ENCODE data around the gene GDF11.
A peak's percentile ranks its signal among the peaks of the same experiment; 100 is the strongest.

Gene GDF11

DNA sequence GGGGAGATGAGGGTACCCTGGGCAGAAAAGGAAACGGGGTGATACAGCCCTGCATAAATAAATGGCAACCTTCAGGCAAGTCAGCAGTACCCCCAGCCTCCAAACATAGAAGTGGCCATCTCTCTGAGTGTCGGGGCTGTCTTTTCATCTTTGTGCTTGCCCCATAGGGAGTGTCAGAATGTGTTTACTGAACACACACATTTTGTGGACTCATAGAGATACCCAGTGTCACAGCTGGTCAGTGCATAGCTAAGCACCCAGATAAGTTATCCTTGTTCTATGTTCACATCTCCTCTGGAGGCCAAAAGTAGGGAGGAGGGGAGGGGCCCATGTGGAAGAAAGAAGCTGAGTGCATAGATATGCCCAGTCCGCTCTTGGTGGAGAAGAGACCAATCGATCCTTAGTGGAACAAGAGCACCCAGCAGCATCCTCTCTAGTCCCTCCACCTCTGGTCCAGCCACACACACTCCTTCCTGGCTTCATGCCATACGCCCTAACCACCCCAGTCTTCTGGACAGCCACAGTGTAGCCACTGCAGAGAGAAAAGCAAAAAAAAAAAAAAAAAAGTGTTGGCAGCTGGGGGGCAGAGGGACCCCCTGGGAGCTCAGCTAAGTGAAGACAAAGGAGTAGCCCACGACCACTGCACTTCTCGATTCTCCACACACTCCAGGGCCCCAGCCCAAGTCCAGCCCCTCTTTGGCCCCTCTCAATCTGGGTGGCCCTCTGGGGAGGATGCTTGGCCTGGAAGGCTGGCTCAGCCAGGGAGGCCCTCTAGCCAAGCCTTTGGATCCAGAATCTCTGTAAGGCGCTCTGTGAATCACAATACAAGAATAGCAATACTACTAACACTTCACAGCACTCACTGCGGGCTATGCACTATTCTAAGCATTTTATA is 37.9 kb upstream of the GDF11 start:
- DNase-seq (ENCODE audit: extremely low read depth, insufficient read length): no peak
- no peaks in the 10 kb centered on the region for H3K36me3 ChIP-seq (ENCODE audit: control insufficient read depth, insufficient read depth, low read length)
- no peak overlapping the region for H3K4me3 ChIP-seq (replicated peaks; ENCODE audit: low read depth, low read length)
- TF ChIP-seq, protein P1, sequence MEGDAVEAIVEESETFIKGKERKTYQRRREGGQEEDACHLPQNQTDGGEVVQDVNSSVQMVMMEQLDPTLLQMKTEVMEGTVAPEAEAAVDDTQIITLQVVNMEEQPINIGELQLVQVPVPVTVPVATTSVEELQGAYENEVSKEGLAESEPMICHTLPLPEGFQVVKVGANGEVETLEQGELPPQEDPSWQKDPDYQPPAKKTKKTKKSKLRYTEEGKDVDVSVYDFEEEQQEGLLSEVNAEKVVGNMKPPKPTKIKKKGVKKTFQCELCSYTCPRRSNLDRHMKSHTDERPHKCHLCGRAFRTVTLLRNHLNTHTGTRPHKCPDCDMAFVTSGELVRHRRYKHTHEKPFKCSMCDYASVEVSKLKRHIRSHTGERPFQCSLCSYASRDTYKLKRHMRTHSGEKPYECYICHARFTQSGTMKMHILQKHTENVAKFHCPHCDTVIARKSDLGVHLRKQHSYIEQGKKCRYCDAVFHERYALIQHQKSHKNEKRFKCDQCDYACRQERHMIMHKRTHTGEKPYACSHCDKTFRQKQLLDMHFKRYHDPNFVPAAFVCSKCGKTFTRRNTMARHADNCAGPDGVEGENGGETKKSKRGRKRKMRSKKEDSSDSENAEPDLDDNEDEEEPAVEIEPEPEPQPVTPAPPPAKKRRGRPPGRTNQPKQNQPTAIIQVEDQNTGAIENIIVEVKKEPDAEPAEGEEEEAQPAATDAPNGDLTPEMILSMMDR (IDR thresholded peaks at IDR 0.05; ENCODE audit: insufficient read depth, low read length, poor library complexity, severe bottlenecking): no peak
- peaks cover 2% of the 10 kb centered on the region for H3K27me3 ChIP-seq (replicated peaks; ENCODE audit: control insufficient read depth, insufficient read depth, low read length)

DNA sequence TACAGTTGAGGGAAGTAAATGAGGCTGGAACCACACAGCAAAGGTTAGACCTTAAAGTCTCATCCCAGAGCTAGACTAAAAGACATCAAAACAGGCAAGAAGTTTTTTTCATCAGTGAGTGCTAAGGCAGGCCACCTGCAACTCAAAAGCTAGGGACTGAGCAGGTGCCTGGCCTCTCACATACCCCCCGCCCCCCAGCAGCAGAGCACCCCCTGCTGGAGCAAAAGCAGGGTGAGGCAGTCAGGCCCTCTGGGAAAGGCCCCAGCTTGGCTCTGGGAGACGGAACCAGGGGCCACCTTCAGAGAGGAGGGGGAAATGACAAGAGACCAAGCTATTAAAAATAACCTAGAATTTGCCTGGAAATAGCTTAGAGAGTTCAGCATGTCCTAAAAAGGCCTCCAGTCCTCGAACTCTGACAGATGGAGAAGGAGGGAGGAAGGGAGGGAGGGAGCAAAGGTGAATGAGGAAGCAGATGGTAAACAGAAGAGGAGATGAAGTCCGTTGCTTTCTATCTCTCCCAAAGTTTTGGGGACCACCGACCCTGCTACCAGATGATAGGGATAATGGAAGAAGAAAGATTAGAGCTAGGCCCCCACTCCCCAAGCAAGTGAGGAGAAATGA is 37.0 kb upstream of the GDF11 start:
- DNase-seq (ENCODE audit: extremely low read depth, insufficient read length): no peak
- Histone ChIP-seq H3K36me3 (ENCODE audit: control insufficient read depth, insufficient read depth, low read length) (no peaks in the 10 kb centered on the region), H3K27me3 (replicated peaks; ENCODE audit: control insufficient read depth, insufficient read depth, low read length) (peaks cover 2% of the 10 kb centered on the region), H3K4me3 (replicated peaks; ENCODE audit: low read depth, low read length) (no peak overlapping the region)
- TF ChIP-seq, protein P1 (IDR thresholded peaks at IDR 0.05; ENCODE audit: insufficient read depth, low read length, poor library complexity, severe bottlenecking): peak; percentile 65

DNA sequence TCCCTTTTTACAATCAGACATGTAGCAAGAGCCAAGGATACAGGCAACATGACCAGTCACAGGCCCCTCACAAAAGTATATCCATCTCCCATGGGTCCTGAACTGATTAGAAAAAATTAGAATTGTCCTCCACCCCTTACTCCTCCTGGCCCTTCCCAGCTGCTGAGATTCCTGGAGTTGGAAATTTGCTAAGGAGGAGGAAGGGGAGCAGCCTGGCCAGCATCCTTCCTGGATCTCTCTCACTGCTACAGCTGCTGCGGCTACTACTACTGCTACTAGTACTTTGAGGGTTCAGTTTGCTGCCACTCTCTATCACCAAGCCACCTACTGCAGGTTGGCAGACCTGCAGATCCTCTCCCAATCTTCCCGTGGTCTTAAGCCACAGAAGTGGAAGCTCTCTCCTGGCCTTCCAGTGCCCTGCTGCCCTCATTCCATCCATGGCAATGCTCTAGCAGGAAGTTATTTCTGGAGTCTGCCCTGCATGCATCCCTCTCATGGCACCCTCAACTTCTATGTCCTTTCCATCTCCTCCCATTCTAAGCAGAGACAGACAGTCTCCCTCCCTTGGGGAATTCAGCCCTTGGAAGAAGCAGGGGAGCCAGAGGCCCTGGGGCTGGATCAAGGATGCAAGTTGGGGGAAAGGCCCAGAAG is 36.2 kb upstream of the GDF11 start:
- no peaks in the 10 kb centered on the region for H3K36me3 ChIP-seq (ENCODE audit: control insufficient read depth, insufficient read depth, low read length)
- DNase-seq (ENCODE audit: extremely low read depth, insufficient read length): no peak
- H3K4me3 ChIP-seq (replicated peaks; ENCODE audit: low read depth, low read length): no peak overlapping the region
- TF ChIP-seq, protein P1 (IDR thresholded peaks at IDR 0.05; ENCODE audit: insufficient read depth, low read length, poor library complexity, severe bottlenecking): no peak
- H3K27me3 ChIP-seq (replicated peaks; ENCODE audit: control insufficient read depth, insufficient read depth, low read length): peaks cover 2% of the 10 kb centered on the region

DNA sequence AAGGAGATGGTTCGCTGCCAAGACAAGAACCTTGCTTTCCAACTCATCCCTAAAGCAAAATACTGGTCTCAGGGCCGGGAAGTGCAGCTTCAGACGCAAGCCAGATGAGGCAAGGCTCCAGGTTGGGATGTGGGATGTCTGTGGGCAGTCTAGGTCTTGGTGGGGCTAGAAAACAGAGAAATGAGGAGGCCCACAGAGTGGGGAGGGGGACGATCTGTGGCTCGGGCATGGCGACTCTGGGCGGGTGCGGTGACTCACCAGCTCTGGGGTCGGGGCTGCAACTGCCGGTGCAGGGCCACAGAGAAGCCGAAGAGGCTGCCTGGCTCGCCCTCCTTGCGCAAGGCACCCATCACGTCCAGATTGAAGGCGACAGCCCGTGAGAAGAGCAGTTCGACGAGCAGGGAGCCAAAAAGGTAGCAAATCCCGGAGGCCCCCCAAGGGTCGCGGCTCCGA is 35.7 kb upstream of the GDF11 start:
- no peaks in the 10 kb centered on the region for H3K36me3 ChIP-seq (ENCODE audit: control insufficient read depth, insufficient read depth, low read length)
- H3K27me3 ChIP-seq (replicated peaks; ENCODE audit: control insufficient read depth, insufficient read depth, low read length): peaks cover 2% of the 10 kb centered on the region
- DNase-seq (ENCODE audit: extremely low read depth, insufficient read length): no peak
- TF ChIP-seq, protein P1 (IDR thresholded peaks at IDR 0.05; ENCODE audit: insufficient read depth, low read length, poor library complexity, severe bottlenecking): no peak
- H3K4me3 ChIP-seq (replicated peaks; ENCODE audit: low read depth, low read length): peak overlapping the region; percentile 59; the same call in 1 of the 2 replicates

DNA sequence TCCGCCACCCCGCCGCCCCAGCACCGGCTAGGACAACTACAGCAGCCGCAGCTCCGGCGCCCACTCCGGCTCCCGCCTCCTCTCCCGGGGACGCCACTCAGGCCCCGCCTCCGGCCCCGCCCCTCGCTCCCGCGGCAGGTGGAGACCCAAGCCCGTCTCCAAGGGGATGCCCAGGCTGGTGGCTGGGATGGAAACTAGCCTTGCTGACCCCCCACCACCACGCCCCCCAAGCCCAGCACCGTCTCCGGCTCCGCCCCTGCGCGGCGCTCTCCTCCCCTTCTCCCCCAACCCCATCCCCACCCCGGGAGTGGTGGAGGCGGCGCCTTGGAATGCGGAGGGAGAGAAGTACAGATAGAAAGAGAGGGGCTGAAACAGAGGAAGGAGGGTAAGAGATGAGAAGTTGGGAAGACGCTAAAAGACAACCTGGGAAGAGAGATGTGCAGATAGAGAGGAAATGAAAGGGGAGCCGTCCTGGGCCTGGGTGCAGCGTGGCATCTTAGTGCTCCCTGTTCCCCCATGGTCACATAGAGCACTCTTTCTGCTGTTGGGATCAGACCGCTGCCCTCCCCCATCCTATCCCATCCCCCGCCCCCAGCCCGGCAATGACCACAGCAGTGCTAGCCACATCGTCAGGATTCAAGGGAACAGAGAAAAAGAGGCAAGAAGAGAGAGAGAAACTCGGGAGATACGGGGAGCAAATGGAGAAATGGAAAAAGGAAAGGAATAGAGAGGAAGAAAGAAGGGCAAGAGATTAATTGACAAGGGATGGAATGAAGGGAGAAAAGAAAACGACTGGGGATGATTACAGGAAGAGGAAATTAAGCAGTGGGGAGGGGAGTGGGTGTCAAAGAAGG is 34.9 kb upstream of the GDF11 start, which contains the start of gene ITGA7:
Gene ITGA7 (minus strand): TSS at position 64 of the 854 bp plus-strand sequence. CDS start 222 bp downstream, outside the sequence.
- Histone ChIP-seq H3K4me3 (replicated peaks; ENCODE audit: low read depth, low read length) (peak within 1 kb of the TSS; percentile 59), H3K36me3 (ENCODE audit: control insufficient read depth, insufficient read depth, low read length) (no peaks in the 10 kb centered on the region), H3K27me3 (replicated peaks; ENCODE audit: control insufficient read depth, insufficient read depth, low read length) (peaks cover 2% of the 10 kb centered on the region)
- TF ChIP-seq, protein P1 (IDR thresholded peaks at IDR 0.05; ENCODE audit: insufficient read depth, low read length, poor library complexity, severe bottlenecking): no peak
- peak; percentile 37 for DNase-seq (ENCODE audit: extremely low read depth, insufficient read length)

Data from GM06990 (cell line).